Measurements from ENCODE around the gene MVB12B.

MVB12B gene

DNA sequence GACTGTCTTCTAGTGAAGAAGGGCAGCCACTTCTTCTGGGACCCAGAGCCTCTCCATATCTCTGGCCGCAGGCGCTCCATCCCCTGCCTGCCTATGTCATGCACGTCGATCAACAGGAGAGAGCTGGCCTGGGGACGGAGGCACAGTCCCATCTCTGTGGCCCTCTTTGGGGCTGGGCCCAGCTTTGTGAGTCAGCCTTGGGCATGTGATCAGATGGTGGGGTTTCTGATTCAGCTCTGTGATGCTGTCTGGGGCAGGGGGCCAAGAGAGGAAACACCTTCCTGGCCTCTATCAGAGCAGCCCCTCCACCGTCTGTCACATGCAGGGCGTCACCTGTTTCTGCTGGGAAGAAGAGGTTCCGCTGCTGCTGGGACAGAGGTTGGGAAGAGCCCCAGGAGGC is 72.6 kb downstream of the MVB12B start:
- ChIA-PET CTCF (interaction anchor here (0.8 to 3.5 kb wide), 12 partner anchors 8 to 991 kb away, joined by 3 to 24 read pairs (median 6); no protein-coding TSS in a partner anchor), POLR2A (ENCODE audit: low non-redundant PET) (no interaction called here)
- no peak for DNase-seq (ENCODE audit: low spot score)
- TF ChIP-seq CTCF (conservative IDR thresholded peaks at IDR 0.05; ENCODE audit: low read depth) = no peak
- no peak overlapping the region for H3K27ac ChIP-seq

DNA sequence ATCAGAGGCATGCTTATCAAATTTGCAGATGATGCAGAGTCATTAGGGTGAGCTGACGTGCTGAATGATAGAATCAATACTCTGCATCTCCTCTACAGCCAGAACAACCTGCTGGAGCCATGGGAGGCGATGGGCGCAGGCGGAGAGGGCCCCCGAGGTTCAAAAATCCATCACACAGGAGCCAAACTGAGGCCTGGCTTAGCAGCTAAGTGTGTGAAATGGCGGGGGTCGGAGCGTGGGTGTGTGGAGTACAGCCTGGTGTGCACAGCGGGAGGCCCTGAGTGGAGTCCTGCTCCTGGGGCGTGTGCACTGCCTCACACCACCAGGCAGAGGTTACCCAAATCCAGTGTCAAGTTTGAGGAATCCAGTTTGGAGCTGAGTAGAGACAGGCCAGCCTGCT is 73.2 kb downstream of the MVB12B start:
- DNase-seq (ENCODE audit: low spot score) = no peak
- ChIA-PET POLR2A (ENCODE audit: low non-redundant PET) (no interaction called here), CTCF (interaction anchor here (1.1 to 3.5 kb wide), 3 partner anchors 98 to 991 kb away, joined by 3 to 24 read pairs (median 18); no protein-coding TSS in a partner anchor)
- H3K27ac ChIP-seq = no peak overlapping the region
- TF ChIP-seq CTCF (conservative IDR thresholded peaks at IDR 0.05; ENCODE audit: low read depth) = no peak

- no peak overlapping the region for H3K27ac ChIP-seq
- CTCF ChIA-PET = interaction anchor here (0.6 to 3.5 kb wide), 2 partner anchors 99 to 141 kb away, joined by 3 to 24 read pairs; no protein-coding TSS in a partner anchor
- no peak for DNase-seq (ENCODE audit: low spot score)
- POLR2A ChIA-PET (ENCODE audit: low non-redundant PET) = no interaction called here
- TF ChIP-seq CTCF (conservative IDR thresholded peaks at IDR 0.05; ENCODE audit: low read depth) = no peak
Observed at GRCh38 chr9:126400571-126400970, 73.9 kb downstream of the MVB12B start.

DNA sequence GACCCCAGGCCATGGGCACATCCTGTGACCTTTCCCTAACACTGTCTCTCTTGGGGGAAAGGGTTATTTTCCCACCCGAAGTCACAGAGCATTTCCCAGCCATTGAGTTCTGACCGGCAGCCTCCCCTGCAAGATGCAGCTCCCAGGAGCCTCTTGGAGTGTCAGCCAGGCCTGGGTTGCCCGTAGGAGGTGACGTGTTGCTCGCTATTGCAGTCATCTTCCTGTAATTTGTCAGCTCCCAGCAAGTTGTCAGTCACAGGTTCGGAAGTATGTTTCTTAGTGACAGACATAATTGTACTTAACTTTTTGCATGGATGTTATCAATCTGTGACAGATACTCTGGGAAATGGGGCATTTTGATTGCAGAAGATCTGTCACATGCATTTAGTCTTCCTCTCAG is 74.5 kb downstream of the MVB12B start:
- no peak for TF ChIP-seq CTCF (conservative IDR thresholded peaks at IDR 0.05; ENCODE audit: low read depth)
- POLR2A ChIA-PET (ENCODE audit: low non-redundant PET) = no interaction called here
- DNase-seq (ENCODE audit: low spot score) = no peak
- no peak overlapping the region for H3K27ac ChIP-seq
- CTCF ChIA-PET = interaction anchor here (0.6 to 3.5 kb wide), 2 partner anchors 99 to 141 kb away, joined by 3 to 24 read pairs; no protein-coding TSS in a partner anchor

- H3K27ac ChIP-seq = no peak overlapping the region
- ChIA-PET CTCF (no interaction called here), POLR2A (ENCODE audit: low non-redundant PET) (no interaction called here)
- no peak for DNase-seq (ENCODE audit: low spot score)
- TF ChIP-seq CTCF (conservative IDR thresholded peaks at IDR 0.05; ENCODE audit: low read depth) = no peak
Observed at GRCh38 chr9:126401581-126401980, 75.0 kb downstream of the MVB12B start.

- POLR2A ChIA-PET (ENCODE audit: low non-redundant PET) = no interaction called here
- no peak for TF ChIP-seq CTCF (conservative IDR thresholded peaks at IDR 0.05; ENCODE audit: low read depth)
- no peak overlapping the region for H3K27ac ChIP-seq
- no peak for DNase-seq (ENCODE audit: low spot score)
- CTCF ChIA-PET = no interaction called here
Observed at GRCh38 chr9:126403397-126403796, 76.8 kb downstream of the MVB12B start.

All from RWPE1 (cell line).